Natural killer cell (primary cell): ENCODE measurements around the gene MCM6. TPM values are rescaled to one million over a fixed set of nuclear protein-coding genes. Genes with fewer than 3 reads are reported as not detected.

Source experiments
- ATAC-seq, 3 donors: fragments of 150-1000 bp in 2 of 3; fragments of 200-7000 bp in 1 of 3; cut with Tn5 transposase; 1 replicate in 1 of 3; 2 replicates in 2 of 3; pipeline ENCODE4 v1.10.0; 2021; ENCODE audit warnings: mild to moderate bottlenecking in 2 of 3, moderate library complexity in 2 of 3
- DNase-seq, 2 donors: peaks; one replicate each; pipeline versions ENCODE4 v3.0.0 to v3.0.0-alpha.2; 2013 to 2021; ENCODE audit warnings: mixed read lengths in 1 of 2
- H3K27ac ChIP-seq: one replicate; pipeline ENCODE4 v1.5.1; 2013; ENCODE audit warnings: mild to moderate bottlenecking, low read length
- H3K27me3 ChIP-seq: one replicate; pipeline ENCODE4 v1.6.1; 2013; ENCODE audit warnings: low read length; ENCODE audit not compliant: control insufficient read depth, insufficient read depth
- H3K36me3 ChIP-seq: one replicate; pipeline ENCODE4 v1.6.1; 2013; ENCODE audit warnings: low read length; ENCODE audit not compliant: control insufficient read depth, insufficient read depth
- H3K4me1 ChIP-seq: one replicate; pipeline ENCODE4 v1.6.1; 2013; ENCODE audit warnings: low read length; ENCODE audit not compliant: control insufficient read depth, insufficient read depth
- H3K4me3 ChIP-seq: one replicate; pipeline ENCODE4 v1.5.1; 2013; ENCODE audit warnings: low read length
- H3K9me3 ChIP-seq: one replicate; pipeline ENCODE4 v1.6.1; 2013; ENCODE audit warnings: low read length; ENCODE audit not compliant: control insufficient read depth, insufficient read depth
- H3K27ac Mint-ChIP-seq, 2 donors: one replicate each; pipeline ENCODE4 v1.8.0; 2022; ENCODE audit warnings: mild to moderate bottlenecking in 2 of 2, mixed read lengths in 2 of 2, moderate library complexity in 1 of 2
- H3K27me3 Mint-ChIP-seq, 2 donors: one replicate each; pipeline ENCODE4 v1.8.0; 2022; ENCODE audit warnings: low read depth in 2 of 2, mixed read lengths in 2 of 2
- H3K36me3 Mint-ChIP-seq: one replicate; pipeline ENCODE4 v1.8.0; 2022; ENCODE audit warnings: mixed read lengths
- H3K4me1 Mint-ChIP-seq, 2 donors: one replicate each; pipeline ENCODE4 v1.8.0; 2022; ENCODE audit warnings: mixed read lengths in 2 of 2
- H3K4me3 Mint-ChIP-seq: one replicate; pipeline ENCODE4 v1.8.0; 2022; ENCODE audit warnings: mild to moderate bottlenecking, moderate library complexity, mixed read lengths
- H3K9me3 Mint-ChIP-seq, 2 donors: one replicate each; pipeline ENCODE4 v1.8.0; 2022; ENCODE audit warnings: mixed read lengths in 2 of 2
- WGBS: methylation state at CpG from one replicate; pipeline ENCODE4 v1.1.7; 2013; ENCODE audit warnings: missing lambda C conversion rate; ENCODE audit not compliant: insufficient coverage; 5-methylcytosine and 5-hydroxymethylcytosine counted together
- intact Hi-C: fragments of 100-400 bp; cut with micrococcal nuclease; formaldehyde crosslinking; loops from one replicate; pipeline ENCODE4 v1.14.2; 2022
- total RNA-seq, 4 donors: library from RNA; stranded (reverse); fragments of 120-200 nt in 1 of 4; gene quantifications; one replicate each; pipeline versions ENCODE4 v1.2.3 to v1.2.4, GENCODE V29; 2013 to 2022
- TF ChIP-seq, protein P1 (sequence below): fragments of 200-600 bp; IDR thresholded peaks from one replicate; pipeline ENCODE4 v1.8.0; 2022; ENCODE audit warnings: antibody characterized with exemption

Gene MCM6
- total RNA-seq, 3 donors from 2014 or later (not counting 1 experiment from before 2014, with no cell fraction given), result 12.6 to 19.4 (median 15.9) TPM

DNA sequence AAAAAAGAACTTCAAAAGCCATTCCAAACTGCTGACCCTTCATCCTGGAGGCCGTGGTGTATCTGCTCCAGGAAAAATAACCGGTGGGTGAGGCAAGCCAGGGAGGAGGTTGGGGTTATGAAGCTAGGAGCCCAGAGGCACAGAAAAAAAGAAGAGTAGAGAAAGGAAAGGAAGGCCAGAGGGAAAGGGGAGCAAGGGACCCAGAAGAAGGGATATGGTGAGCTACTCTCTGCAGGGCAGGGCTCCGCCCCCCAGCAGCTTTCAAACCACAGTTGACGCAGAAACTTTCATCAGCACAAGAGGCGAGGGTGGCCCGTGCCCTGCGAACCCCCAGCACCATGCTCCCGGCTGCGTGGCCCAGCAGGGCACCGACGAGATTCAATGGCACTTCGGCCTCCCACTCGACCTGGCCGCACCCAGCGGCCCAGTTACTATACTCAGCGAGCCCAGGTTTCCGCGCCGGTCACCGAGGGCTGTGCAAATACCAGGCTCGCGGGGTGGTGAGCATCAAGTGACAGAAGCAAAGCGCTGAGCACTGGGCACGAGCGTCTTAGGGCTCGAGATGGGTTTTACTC, 665 bp downstream of the MCM6 start:
- Histone ChIP-seq H3K27me3 (no peaks in the 10 kb centered on the region), H3K4me3 (peak overlapping the region; percentile 69), H3K27ac (peak overlapping the region; percentile 90), H3K36me3 (peaks cover 7% of the 10 kb centered on the region), H3K9me3 (no peaks in the 10 kb centered on the region), H3K4me1 (peaks cover 21% of the 10 kb centered on the region)
- Mint-ChIP-seq H3K27me3 (no peaks in the 10 kb centered on the region), H3K27ac (peak overlapping the region; percentile 92 to 94), H3K4me3 (peak overlapping the region; percentile 98), H3K4me1 (peaks cover 28 to 37% of the 10 kb centered on the region in 2 donors), H3K9me3 (no peaks in the 10 kb centered on the region), H3K36me3 (no peaks in the 10 kb centered on the region)
- 2% methylated on average over 26 of the region's 26 CpGs for WGBS
- peak; percentile 65 to 89 for DNase-seq
- TF ChIP-seq, protein P1, sequence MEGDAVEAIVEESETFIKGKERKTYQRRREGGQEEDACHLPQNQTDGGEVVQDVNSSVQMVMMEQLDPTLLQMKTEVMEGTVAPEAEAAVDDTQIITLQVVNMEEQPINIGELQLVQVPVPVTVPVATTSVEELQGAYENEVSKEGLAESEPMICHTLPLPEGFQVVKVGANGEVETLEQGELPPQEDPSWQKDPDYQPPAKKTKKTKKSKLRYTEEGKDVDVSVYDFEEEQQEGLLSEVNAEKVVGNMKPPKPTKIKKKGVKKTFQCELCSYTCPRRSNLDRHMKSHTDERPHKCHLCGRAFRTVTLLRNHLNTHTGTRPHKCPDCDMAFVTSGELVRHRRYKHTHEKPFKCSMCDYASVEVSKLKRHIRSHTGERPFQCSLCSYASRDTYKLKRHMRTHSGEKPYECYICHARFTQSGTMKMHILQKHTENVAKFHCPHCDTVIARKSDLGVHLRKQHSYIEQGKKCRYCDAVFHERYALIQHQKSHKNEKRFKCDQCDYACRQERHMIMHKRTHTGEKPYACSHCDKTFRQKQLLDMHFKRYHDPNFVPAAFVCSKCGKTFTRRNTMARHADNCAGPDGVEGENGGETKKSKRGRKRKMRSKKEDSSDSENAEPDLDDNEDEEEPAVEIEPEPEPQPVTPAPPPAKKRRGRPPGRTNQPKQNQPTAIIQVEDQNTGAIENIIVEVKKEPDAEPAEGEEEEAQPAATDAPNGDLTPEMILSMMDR, result no peak
- intact Hi-C loops, result loop anchor here (2.0 kb wide), 1 partner anchor 345 kb away; the partner anchor contains the start of genes R3HDM1 and ZRANB3
- peak; percentile 75 to 86 (median 78) for ATAC-seq

DNA sequence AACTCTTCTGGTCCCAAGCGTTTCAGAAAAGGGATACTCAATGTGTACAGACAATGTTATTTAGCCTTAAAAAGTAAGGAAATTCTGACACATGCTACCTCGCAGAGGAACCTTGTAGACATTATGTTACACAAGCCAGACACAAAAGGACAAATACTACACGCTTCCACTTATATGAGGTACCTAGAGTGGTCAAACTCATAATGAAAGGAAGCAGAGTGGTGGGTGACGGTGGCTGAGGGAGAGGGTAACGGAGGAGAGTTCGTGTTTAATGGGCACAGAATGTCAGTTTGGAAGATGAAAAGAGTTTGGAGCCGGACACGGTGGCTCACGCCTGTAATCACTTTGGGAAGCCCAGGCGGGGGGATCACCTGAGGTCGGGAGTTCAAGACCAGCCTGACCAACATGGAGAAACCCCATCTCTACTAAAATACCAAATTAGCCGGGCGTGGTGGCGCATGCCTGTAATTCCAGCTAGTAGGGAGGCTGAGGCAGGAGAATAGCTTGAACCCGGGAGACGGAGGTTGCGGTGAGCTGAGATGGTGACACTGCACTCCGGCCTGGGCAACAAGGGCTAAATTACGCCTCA, 1.4 kb downstream of the MCM6 start:
- Histone ChIP-seq H3K27ac (no peak overlapping the region), H3K36me3 (peaks cover 9% of the 10 kb centered on the region), H3K27me3 (no peaks in the 10 kb centered on the region), H3K4me3 (no peak overlapping the region), H3K4me1 (peaks cover 21% of the 10 kb centered on the region), H3K9me3 (no peaks in the 10 kb centered on the region)
- Mint-ChIP-seq H3K36me3 (no peaks in the 10 kb centered on the region), H3K4me1 (peaks cover 28 to 37% of the 10 kb centered on the region in 2 donors), H3K9me3 (no peaks in the 10 kb centered on the region), H3K27me3 (no peaks in the 10 kb centered on the region), H3K4me3 (peak overlapping the region; percentile 98), H3K27ac (peak overlapping the region; percentile 92 to 94)
- no peak for ATAC-seq
- 76% methylated on average over 18 of the region's 19 CpGs for WGBS
- intact Hi-C loops, result no loop called here
- DNase-seq, result no peak
- TF ChIP-seq, protein P1, result no peak

DNA sequence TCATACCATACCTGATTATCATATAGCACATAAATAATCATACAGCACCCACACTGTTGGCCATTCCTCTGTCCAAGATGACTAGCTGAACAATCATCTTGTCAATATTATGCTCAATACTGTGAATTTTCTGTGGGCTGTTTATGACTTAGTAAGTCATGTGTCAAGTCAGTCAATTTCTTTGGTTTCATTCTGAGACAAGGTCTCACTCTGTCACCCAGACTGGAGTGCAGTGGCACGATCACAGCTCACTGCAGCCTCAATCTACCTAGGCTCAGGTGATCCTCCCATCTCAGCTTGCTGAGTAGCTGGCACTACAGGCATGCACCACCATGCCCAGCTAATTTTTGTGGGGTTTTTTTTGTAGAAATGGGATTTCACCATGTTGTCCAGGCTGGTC, 5.7 kb downstream of the MCM6 start:
- no peak for DNase-seq
- H3K36me3 Mint-ChIP-seq, result peaks cover 9% of the 10 kb centered on the region
- Histone ChIP-seq H3K27ac (no peak overlapping the region), H3K27me3 (no peaks in the 10 kb centered on the region), H3K36me3 (peaks cover 40% of the 10 kb centered on the region), H3K4me3 (no peak overlapping the region), H3K9me3 (no peaks in the 10 kb centered on the region), H3K4me1 (peaks cover 9% of the 10 kb centered on the region)
- TF ChIP-seq, protein P1, result no peak
- 73% methylated on average over 1 of the region's 1 CpG for WGBS
- H3K4me1 Mint-ChIP-seq, result peaks cover 14 to 29% of the 10 kb centered on the region in 2 donors
- no peak overlapping the region for H3K4me3 Mint-ChIP-seq
- no peak for ATAC-seq
- no peaks in the 10 kb centered on the region for H3K9me3 Mint-ChIP-seq
- H3K27me3 Mint-ChIP-seq, result no peaks in the 10 kb centered on the region
- no peak overlapping the region for H3K27ac Mint-ChIP-seq
- intact Hi-C loops, result no loop called here
